Fibroblast of lung (primary cell): ENCODE results near the gene MPHOSPH10. TPM values are rescaled to one million over a fixed set of nuclear protein-coding genes. Genes with fewer than 3 reads are reported as not detected.
"Not testable (repeated sequence)": the region's sequence is repeated elsewhere in the genome, so short reads cannot be mapped to it uniquely, and the experiment has no call there.

Experiments
- DNase-seq, 2 donors: peaks; one replicate each; pipeline versions ENCODE4 v3.0.0 to v3.0.0-alpha.2; 2010; ENCODE audit warnings: low read depth in 2 of 2
- H2AFZ ChIP-seq: 2 replicates; pipeline ENCODE4 v1.5.1; 2012; ENCODE audit warnings: low read length, control low read depth, inconsistent platforms
- H3K27ac ChIP-seq: 2 replicates; pipeline ENCODE4 v1.5.1; 2011; ENCODE audit warnings: low read length, control low read depth; ENCODE audit not compliant: insufficient read depth
- H3K27me3 ChIP-seq: 2 replicates; pipeline ENCODE4 v1.5.1; 2011; ENCODE audit warnings: mild to moderate bottlenecking, low read length; ENCODE audit not compliant: control insufficient read depth, insufficient read depth
- H3K36me3 ChIP-seq: 2 replicates; pipeline ENCODE4 v1.5.1; 2011; ENCODE audit warnings: low read length; ENCODE audit not compliant: control insufficient read depth, insufficient read depth
- H3K4me1 ChIP-seq: 2 replicates; pipeline ENCODE4 v1.5.1; 2011; ENCODE audit warnings: low read length; ENCODE audit not compliant: control insufficient read depth, insufficient read depth; ENCODE audit errors: extremely low read depth
- H3K4me2 ChIP-seq: 2 replicates; pipeline ENCODE4 v1.5.1; 2011; ENCODE audit warnings: low read length, control low read depth; ENCODE audit not compliant: insufficient read depth; ENCODE audit errors: extremely low read depth
- H3K4me3 ChIP-seq, 4 experiments: fragments of 200-600 bp in 1 of 4; sonication (generic) in 1 of 4; replicated peaks in 1 of 4; 2 replicates each; pipeline ENCODE4 v1.5.1; 2011 to 2016; ENCODE audit warnings: low read length in 4 of 4, low read depth in 3 of 4, mild to moderate bottlenecking in 3 of 4, control low read depth in 2 of 4, inconsistent platforms in 1 of 4, mixed read lengths in 1 of 4; ENCODE audit not compliant: insufficient read depth in 1 of 4; ENCODE audit errors: control extremely low read depth in 1 of 4
- H3K79me2 ChIP-seq: 2 replicates; pipeline ENCODE4 v1.5.1; 2012; ENCODE audit warnings: mild to moderate bottlenecking, low read length, inconsistent platforms; ENCODE audit not compliant: control insufficient read depth, insufficient read depth
- H3K9ac ChIP-seq: 2 replicates; pipeline ENCODE4 v1.5.1; 2011; ENCODE audit warnings: mild to moderate bottlenecking, low read length, control low read depth; ENCODE audit not compliant: insufficient read depth
- H3K9me3 ChIP-seq: 2 replicates; pipeline ENCODE4 v1.5.1; 2012; ENCODE audit warnings: low read depth, low read length; ENCODE audit not compliant: control insufficient read depth, insufficient read depth
- H4K20me1 ChIP-seq: 2 replicates; pipeline ENCODE4 v1.5.1; 2011; ENCODE audit warnings: low read length; ENCODE audit not compliant: control insufficient read depth, insufficient read depth; ENCODE audit errors: extremely low read depth
- EZH2 ChIP-seq: IDR thresholded peaks from 2 replicates; pipeline ENCODE4 v1.5.1; 2012; ENCODE audit warnings: low read length, control low read depth, mild to moderate bottlenecking; ENCODE audit errors: missing control alignments
- polyA plus RNA-seq, 2 donors: library from polyadenylated mRNA; depleted of rRNA in 1 of 2; stranded (reverse) in 1 of 2; unstranded in 1 of 2; fragments of >200 nt; gene quantifications; 2 replicates each; pipeline ENCODE4 v1.2.1, GENCODE V29; 2011 to 2012; ENCODE audit warnings: missing spikeins in 1 of 2
- total RNA-seq: library from RNA; depleted of rRNA; stranded (reverse); fragments of >200 nt; gene quantifications from 2 replicates; pipeline ENCODE4 v1.2.1, GENCODE V29; 2014
- TF ChIP-seq, protein P1 (sequence below), 2 donors: IDR thresholded peaks in 1 of 2; conservative IDR thresholded peaks in 1 of 2; 1 replicate in 1 of 2; 2 replicates in 1 of 2; pipeline ENCODE4 v1.5.1; 2011 to 2012; ENCODE audit warnings: low read length in 2 of 2, control low read depth in 1 of 2, inconsistent platforms in 1 of 2, low read depth in 1 of 2, mild to moderate bottlenecking in 1 of 2

MPHOSPH10 gene
- total and polyA plus RNA-seq, 2 donors (not counting 1 experiment from before 2014, with no cell fraction given), result 14.7 to 26.2 TPM

DNA sequence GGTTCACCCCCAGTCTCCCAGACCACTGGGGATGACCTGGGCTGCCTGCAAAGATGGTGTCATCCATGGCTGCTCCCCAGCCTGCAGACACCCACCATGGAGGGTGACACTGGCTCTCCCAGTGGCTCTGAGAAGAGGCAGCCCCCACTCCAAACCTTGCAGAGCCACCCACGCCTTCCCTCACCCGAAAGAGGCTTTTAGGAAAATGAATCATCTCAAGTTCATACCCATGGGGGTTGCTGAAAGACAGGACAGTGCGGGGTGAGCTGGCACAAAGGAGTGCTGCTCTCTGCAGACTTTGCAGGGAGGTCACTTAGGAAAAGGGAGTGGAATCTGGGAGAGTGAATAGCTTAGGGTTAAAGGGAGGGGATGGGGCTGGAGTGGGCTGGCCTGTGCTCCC, 36.4 kb downstream of the MPHOSPH10 start:
- H3K4me2 ChIP-seq, result no peak overlapping the region
- no peaks in the 10 kb centered on the region for H3K4me1 ChIP-seq
- no peaks in the 10 kb centered on the region for H4K20me1 ChIP-seq
- no peak overlapping the region for H3K4me3 ChIP-seq
- peaks cover 2% of the 10 kb centered on the region for H3K27me3 ChIP-seq
- no peak for TF ChIP-seq EZH2
- TF ChIP-seq, protein P1, sequence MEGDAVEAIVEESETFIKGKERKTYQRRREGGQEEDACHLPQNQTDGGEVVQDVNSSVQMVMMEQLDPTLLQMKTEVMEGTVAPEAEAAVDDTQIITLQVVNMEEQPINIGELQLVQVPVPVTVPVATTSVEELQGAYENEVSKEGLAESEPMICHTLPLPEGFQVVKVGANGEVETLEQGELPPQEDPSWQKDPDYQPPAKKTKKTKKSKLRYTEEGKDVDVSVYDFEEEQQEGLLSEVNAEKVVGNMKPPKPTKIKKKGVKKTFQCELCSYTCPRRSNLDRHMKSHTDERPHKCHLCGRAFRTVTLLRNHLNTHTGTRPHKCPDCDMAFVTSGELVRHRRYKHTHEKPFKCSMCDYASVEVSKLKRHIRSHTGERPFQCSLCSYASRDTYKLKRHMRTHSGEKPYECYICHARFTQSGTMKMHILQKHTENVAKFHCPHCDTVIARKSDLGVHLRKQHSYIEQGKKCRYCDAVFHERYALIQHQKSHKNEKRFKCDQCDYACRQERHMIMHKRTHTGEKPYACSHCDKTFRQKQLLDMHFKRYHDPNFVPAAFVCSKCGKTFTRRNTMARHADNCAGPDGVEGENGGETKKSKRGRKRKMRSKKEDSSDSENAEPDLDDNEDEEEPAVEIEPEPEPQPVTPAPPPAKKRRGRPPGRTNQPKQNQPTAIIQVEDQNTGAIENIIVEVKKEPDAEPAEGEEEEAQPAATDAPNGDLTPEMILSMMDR (conservative IDR thresholded peaks at IDR 0.05 in 1 of 2, IDR thresholded peaks at IDR 0.05 in 1 of 2; ENCODE audit: low read depth in 1 of 2, low read length in 2 of 2), result no peak
- DNase-seq, result peak in 1 of 2 donors; percentile 15
- H3K9me3 ChIP-seq, result no peaks in the 10 kb centered on the region
- H3K36me3 ChIP-seq, result no peaks in the 10 kb centered on the region
- H3K27ac ChIP-seq, result no peak overlapping the region
- H3K9ac ChIP-seq, result no peak overlapping the region
- no peak overlapping the region for H2AFZ ChIP-seq
- no peaks in the 10 kb centered on the region for H3K79me2 ChIP-seq

DNA sequence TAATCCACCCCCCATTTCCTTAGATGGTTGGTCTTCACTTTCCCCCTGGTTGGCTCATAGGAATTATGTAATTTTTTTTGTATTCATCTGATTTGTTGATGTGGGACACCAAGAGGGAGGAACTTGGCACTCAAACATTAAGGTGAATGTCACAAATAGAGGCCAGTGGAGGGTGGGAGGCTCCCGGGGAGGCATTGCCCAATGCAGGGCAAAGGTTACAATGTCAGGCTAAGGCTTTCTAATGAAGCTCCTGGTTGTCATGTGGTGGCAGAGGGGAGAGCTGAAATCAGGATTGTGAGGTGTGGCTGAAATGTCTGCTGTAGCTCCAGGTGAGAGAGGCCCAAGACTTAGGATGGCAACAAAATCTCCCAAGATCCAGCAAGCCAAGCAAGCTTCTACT, 42.7 kb downstream of the MPHOSPH10 start:
- H3K36me3 ChIP-seq, result no peaks in the 10 kb centered on the region
- H3K79me2 ChIP-seq, result no peaks in the 10 kb centered on the region
- DNase-seq, result no peak
- no peak overlapping the region for H3K4me2 ChIP-seq
- H3K4me3 ChIP-seq, result no peak overlapping the region
- peaks cover 8% of the 10 kb centered on the region for H3K27me3 ChIP-seq
- no peaks in the 10 kb centered on the region for H3K9me3 ChIP-seq
- H3K9ac ChIP-seq, result no peak overlapping the region
- H3K27ac ChIP-seq, result no peak overlapping the region
- no peak for TF ChIP-seq EZH2
- TF ChIP-seq, protein P1 (conservative IDR thresholded peaks at IDR 0.05 in 1 of 2, IDR thresholded peaks at IDR 0.05 in 1 of 2; ENCODE audit: low read depth in 1 of 2, low read length in 2 of 2), result no peak
- no peaks in the 10 kb centered on the region for H4K20me1 ChIP-seq
- H3K4me1 ChIP-seq, result no peaks in the 10 kb centered on the region
- no peak overlapping the region for H2AFZ ChIP-seq

DNA sequence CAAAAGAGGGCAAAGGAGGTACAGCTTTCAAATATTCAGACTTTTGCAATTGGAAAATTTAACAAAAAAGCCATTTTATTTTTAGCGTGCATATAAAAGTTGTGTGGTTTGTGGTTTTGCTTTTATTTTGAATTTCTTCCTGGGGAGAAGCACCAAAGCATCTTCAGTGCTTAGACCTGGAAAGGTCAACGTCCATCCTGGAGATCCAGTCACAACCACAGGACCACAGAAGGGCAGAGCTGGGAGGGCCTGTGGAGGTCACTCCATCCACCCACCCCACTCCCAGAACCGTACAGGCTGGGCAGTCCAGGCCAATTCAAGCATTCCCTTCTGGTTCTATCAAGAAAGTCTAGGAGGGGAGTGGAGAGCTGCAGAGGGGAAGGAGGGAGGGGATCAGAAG, 43.8 kb downstream of the MPHOSPH10 start:
- no peaks in the 10 kb centered on the region for H3K36me3 ChIP-seq
- no peaks in the 10 kb centered on the region for H3K79me2 ChIP-seq
- H3K27ac ChIP-seq, result no peak overlapping the region
- TF ChIP-seq EZH2, result no peak
- TF ChIP-seq, protein P1 (conservative IDR thresholded peaks at IDR 0.05 in 1 of 2, IDR thresholded peaks at IDR 0.05 in 1 of 2; ENCODE audit: low read depth in 1 of 2, low read length in 2 of 2), result no peak
- H4K20me1 ChIP-seq, result no peaks in the 10 kb centered on the region
- H3K9ac ChIP-seq, result no peak overlapping the region
- H2AFZ ChIP-seq, result no peak overlapping the region
- no peak overlapping the region for H3K4me2 ChIP-seq
- H3K4me1 ChIP-seq, result no peaks in the 10 kb centered on the region
- no peak overlapping the region for H3K4me3 ChIP-seq
- no peak for DNase-seq
- H3K9me3 ChIP-seq, result no peaks in the 10 kb centered on the region
- peaks cover 6% of the 10 kb centered on the region for H3K27me3 ChIP-seq

DNA sequence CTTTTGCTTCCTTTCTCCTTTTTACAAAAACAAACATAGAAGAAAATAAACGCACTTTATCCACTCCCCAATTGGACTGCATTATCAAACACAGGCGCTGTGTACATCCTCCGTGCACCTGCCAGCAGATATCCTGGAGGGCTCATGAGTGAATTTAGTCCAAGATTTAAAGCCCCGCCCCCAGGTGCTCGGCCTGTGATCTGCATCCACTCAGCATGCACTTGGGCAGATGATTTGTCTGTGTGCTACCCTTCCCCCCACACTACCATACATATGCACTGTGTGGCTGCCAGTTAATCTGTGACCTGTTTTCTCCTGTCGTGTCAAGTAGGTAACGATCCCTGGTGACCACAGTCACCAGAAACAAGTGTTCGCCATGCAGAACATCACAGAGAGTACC, 48.4 kb downstream of the MPHOSPH10 start:
- not testable (repeated sequence) for H3K9ac ChIP-seq, H3K36me3 ChIP-seq, H3K9me3 ChIP-seq, H3K4me2 ChIP-seq, H3K79me2 ChIP-seq, H3K4me3 ChIP-seq, H2AFZ ChIP-seq, H3K27ac ChIP-seq, H3K4me1 ChIP-seq, DNase-seq, H4K20me1 ChIP-seq, H3K27me3 ChIP-seq
